AG04450 (cell line): ENCODE results near the gene TMEM138. TPM values are rescaled to one million over a fixed set of nuclear protein-coding genes. Genes with fewer than 3 reads are reported as not detected.

Source experiments
- CTCF ChIA-PET: fragments of 300-600, 350-600 bp; formaldehyde crosslinking; extraction: SDS; loops from one replicate; lab custom pipeline; 2022; ENCODE audit warnings: antibody characterized with exemption, inconsistent platforms; lab: Charles Lee
- POLR2A ChIA-PET: fragments of 350-600 bp; formaldehyde crosslinking; extraction: SDS; loops from one replicate; lab custom pipeline; 2021; ENCODE audit warnings: antibody characterized with exemption, inconsistent platforms; lab: Yijun Ruan, JAX
- DNase-seq: peaks from one replicate; pipeline ENCODE4 v3.0.0-alpha.2; 2011; ENCODE audit warnings: low read depth, low spot score
- H3K27ac ChIP-seq: one replicate; pipeline ENCODE4 v1.5.1; 2012; ENCODE audit warnings: low read depth, low read length, control low read depth
- H3K27me3 ChIP-seq: one replicate; pipeline ENCODE4 v1.6.0; 2012; ENCODE audit warnings: low read length; ENCODE audit not compliant: control insufficient read depth, insufficient read depth
- H3K4me3 ChIP-seq: 2 replicates; pipeline ENCODE4 v1.5.1; 2011; ENCODE audit warnings: mild to moderate bottlenecking, low read depth, low read length, control low read depth
- H3K9me3 ChIP-seq: 2 replicates; pipeline ENCODE4 v1.5.1; 2012; ENCODE audit warnings: low read length; ENCODE audit not compliant: control insufficient read depth, insufficient read depth
- polyA plus RNA-seq: library from polyadenylated mRNA; depleted of rRNA; stranded (reverse); fragments of >200 nt; gene quantifications from 2 replicates; pipeline ENCODE4 v1.2.3, GENCODE V29; 2011
- TF ChIP-seq, protein P1 (sequence below): IDR thresholded peaks from 2 replicates; pipeline ENCODE4 v1.5.1; 2011; ENCODE audit warnings: low read depth, low read length, control low read depth, inconsistent platforms

Gene TMEM138
- polyA plus RNA-seq, 1 experiment: 79.2 TPM

DNA sequence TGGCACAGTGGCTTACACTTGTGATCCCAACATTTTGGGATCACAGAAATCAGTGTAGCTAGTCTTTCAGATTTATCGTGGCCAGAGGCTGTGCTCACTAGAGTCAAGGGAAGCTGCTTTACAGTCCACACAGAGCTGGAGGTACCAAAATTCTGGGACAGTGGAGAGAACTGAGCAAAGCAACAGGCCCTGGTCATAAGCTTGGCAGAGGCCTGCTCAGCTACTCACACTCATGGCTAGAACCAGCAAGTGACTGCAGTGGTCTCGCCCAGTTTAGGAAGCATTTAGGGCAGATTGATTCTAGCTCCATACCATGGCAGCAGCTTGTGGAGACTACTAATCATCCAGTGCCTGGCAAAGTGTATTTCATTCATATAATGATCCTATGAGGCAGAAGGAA, 39.0 kb downstream of the TMEM138 start:
- CTCF ChIA-PET: interaction anchor here (0.5 to 2.9 kb wide), 5 partner anchors 8 to 236 kb away, joined by 4 to 15 read pairs (median 9); no protein-coding TSS in a partner anchor
- DNase-seq: no peak
- Histone ChIP-seq H3K9me3 (no peaks in the 10 kb centered on the region), H3K4me3 (no peak overlapping the region), H3K27ac (no peak overlapping the region), H3K27me3 (no peaks in the 10 kb centered on the region)
- TF ChIP-seq, protein P1, sequence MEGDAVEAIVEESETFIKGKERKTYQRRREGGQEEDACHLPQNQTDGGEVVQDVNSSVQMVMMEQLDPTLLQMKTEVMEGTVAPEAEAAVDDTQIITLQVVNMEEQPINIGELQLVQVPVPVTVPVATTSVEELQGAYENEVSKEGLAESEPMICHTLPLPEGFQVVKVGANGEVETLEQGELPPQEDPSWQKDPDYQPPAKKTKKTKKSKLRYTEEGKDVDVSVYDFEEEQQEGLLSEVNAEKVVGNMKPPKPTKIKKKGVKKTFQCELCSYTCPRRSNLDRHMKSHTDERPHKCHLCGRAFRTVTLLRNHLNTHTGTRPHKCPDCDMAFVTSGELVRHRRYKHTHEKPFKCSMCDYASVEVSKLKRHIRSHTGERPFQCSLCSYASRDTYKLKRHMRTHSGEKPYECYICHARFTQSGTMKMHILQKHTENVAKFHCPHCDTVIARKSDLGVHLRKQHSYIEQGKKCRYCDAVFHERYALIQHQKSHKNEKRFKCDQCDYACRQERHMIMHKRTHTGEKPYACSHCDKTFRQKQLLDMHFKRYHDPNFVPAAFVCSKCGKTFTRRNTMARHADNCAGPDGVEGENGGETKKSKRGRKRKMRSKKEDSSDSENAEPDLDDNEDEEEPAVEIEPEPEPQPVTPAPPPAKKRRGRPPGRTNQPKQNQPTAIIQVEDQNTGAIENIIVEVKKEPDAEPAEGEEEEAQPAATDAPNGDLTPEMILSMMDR: no peak
- POLR2A ChIA-PET: interaction anchor here (0.6 to 1.1 kb wide), 2 partner anchors 29 to 39 kb away, joined by 3 read pairs; partner anchors contain the start of genes CPSF7, CYB561A3, SDHAF2 and TMEM138

DNA sequence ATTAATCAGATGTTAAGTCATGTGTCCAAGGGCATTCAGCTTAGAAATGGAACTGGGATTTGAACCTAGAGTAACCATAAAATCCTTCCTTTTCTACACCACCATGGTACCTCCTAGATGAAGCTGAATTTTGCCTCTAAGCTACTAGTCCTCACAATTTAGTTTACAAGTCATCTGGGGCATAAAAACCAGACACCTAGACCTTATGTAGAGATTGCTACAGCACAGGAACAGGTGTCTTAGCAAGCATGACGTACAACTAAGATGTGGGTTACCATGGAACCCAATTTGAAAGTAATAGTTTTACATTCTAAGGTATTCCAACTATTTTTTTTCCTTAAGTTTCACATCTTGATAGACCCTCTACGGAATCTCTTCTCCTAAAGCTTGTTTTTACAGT, 39.4 kb downstream of the TMEM138 start:
- Histone ChIP-seq H3K4me3 (no peak overlapping the region), H3K27me3 (no peaks in the 10 kb centered on the region), H3K27ac (no peak overlapping the region), H3K9me3 (no peaks in the 10 kb centered on the region)
- TF ChIP-seq, protein P1: no peak
- ChIA-PET POLR2A (interaction anchor here (0.6 to 1.1 kb wide), 2 partner anchors 28 to 40 kb away, joined by 3 read pairs; partner anchors contain the start of genes CPSF7, CYB561A3, SDHAF2 and TMEM138), CTCF (interaction anchor here (0.8 to 2.9 kb wide), 4 partner anchors 9 to 65 kb away, joined by 5 to 15 read pairs (median 10); no protein-coding TSS in a partner anchor)
- no peak for DNase-seq

DNA sequence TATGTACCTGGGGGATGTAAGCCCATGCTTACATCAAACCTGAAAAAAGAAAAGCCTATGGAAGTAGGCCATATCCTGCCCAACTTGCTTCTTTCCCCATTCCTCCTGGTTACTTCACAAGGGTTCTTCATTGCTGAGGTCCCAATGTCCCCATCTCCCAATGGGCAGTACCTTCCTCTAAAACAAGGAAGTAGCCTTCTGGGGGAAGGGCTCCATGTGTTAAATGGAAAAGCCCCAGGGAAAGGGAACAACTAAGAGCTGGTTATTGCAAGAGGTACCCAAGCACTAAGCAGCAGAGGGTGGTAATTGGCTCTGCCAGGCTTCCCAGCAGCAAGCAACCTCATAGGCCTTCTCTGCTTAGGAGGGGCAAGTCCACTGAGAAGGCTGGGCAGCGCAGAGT, 41.5 kb downstream of the TMEM138 start:
- no peak for DNase-seq
- Histone ChIP-seq H3K27me3 (no peaks in the 10 kb centered on the region), H3K9me3 (no peaks in the 10 kb centered on the region), H3K4me3 (no peak overlapping the region), H3K27ac (no peak overlapping the region)
- TF ChIP-seq, protein P1: no peak
- ChIA-PET POLR2A (no interaction called here), CTCF (interaction anchor here (1.1 kb wide), 1 partner anchor 11 kb away, joined by 3 read pairs; no protein-coding TSS in a partner anchor)

DNA sequence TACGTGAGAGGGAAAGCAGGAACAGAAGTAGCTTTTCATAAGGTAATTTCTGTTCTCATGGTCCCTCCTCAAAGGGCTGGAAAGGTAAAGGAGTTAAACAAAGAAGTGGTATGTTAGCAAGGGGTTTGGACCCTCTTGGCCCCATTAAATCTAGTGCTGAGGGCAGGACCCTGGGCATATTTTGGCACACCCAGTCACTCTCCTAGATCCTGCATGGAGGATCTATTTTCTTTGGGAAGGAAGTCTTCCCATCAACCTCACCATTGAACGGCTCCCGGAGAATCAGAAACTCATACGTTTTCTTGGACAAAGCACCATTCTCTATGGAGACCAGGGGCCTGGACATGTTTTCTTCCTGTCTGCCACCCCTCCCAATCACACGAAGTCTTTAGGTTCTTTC, 41.9 kb downstream of the TMEM138 start:
- Histone ChIP-seq H3K4me3 (no peak overlapping the region), H3K9me3 (no peaks in the 10 kb centered on the region), H3K27ac (no peak overlapping the region), H3K27me3 (no peaks in the 10 kb centered on the region)
- ChIA-PET CTCF (no interaction called here), POLR2A (no interaction called here)
- no peak for DNase-seq
- TF ChIP-seq, protein P1: no peak

DNA sequence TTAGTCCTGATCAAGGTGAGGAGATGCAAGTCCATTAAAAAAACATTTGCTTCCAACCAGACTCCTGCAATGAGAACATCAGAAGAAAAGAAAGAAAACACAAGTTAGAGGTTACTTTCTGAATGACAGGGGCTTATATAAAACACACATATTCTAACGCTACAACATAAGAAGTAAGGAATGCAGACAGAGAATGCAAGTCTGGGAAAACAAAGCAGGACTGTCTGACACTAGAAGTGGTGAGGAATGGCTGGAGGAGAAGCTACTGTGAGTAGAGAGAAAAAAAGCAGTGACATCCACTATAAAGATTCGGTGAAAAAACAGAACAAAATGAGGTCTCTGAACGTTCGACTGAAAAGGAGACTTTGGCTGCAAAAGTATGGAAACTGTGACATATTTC, 42.5 kb downstream of the TMEM138 start:
- ChIA-PET CTCF (no interaction called here), POLR2A (no interaction called here)
- TF ChIP-seq, protein P1: no peak
- no peak for DNase-seq
- no peak overlapping the region for H3K27ac ChIP-seq
- H3K4me3 ChIP-seq: no peak overlapping the region
- H3K27me3 ChIP-seq: no peaks in the 10 kb centered on the region
- no peaks in the 10 kb centered on the region for H3K9me3 ChIP-seq
